Epithelial cell of proximal tubule (primary cell): ENCODE data around the gene ASTN2. TPM values are rescaled to one million over a fixed set of nuclear protein-coding genes. Genes with fewer than 3 reads are reported as not detected.

Source experiments
- DNase-seq: peaks from one replicate; pipeline ENCODE4 v3.0.0-alpha.2; 2011; ENCODE audit warnings: low read depth
- H3K4me3 ChIP-seq: 2 replicates; pipeline ENCODE4 v1.5.1; 2011; ENCODE audit warnings: low read depth, mild to moderate bottlenecking, low read length
- CTCF ChIP-seq: conservative IDR thresholded peaks from 2 replicates; pipeline ENCODE4 v1.5.1; 2012; ENCODE audit warnings: low read depth, mild to moderate bottlenecking, low read length
- total RNA-seq: library from RNA; depleted of rRNA; stranded (reverse); fragments of >200 nt; gene quantifications from 2 replicates; pipeline ENCODE4 v1.2.3, GENCODE V29; 2015

Gene ASTN2
- total RNA-seq, 1 donor from 2014 or later: 4.4 TPM

GRCh38 chr9:117307701-117308100 is 107.2 kb downstream of the ASTN2 start:
- H3K4me3 ChIP-seq: no peak overlapping the region
- TF ChIP-seq CTCF: no peak

GRCh38 chr9:117306032-117306431 is 108.8 kb downstream of the ASTN2 start:
- TF ChIP-seq CTCF: no peak
- no peak for DNase-seq

More at GRCh38 chr9:117307701-117308100, 107.2 kb downstream of the ASTN2 start:
- DNase-seq: no peak

GRCh38 chr9:117305454-117305853 is 109.4 kb downstream of the ASTN2 start:
- no peak for TF ChIP-seq CTCF
- peak; percentile 43 for DNase-seq
- H3K4me3 ChIP-seq: no peak overlapping the region

More at GRCh38 chr9:117306032-117306431, 108.8 kb downstream of the ASTN2 start:
- no peak overlapping the region for H3K4me3 ChIP-seq

GRCh38 chr9:117304549-117304948 is 110.3 kb downstream of the ASTN2 start:
- TF ChIP-seq CTCF: no peak
- no peak for DNase-seq
- no peak overlapping the region for H3K4me3 ChIP-seq

GRCh38 chr9:117303643-117304230 is 111.1 kb downstream of the ASTN2 start:
- no peak overlapping the region for H3K4me3 ChIP-seq
- TF ChIP-seq CTCF: no peak
- no peak for DNase-seq

GRCh38 chr9:117302487-117302886 is 112.4 kb downstream of the ASTN2 start:
- DNase-seq: no peak
- H3K4me3 ChIP-seq: no peak overlapping the region
- TF ChIP-seq CTCF: no peak
